K562 (cell line): Measurements from ENCODE around the gene MTFR2. TPM values are rescaled to one million over a fixed set of nuclear protein-coding genes. Genes with fewer than 3 reads are reported as not detected.

Experiments used
- DIDO1 ChIP-seq: fragments of 450-650 bp; IDR thresholded peaks from 2 replicates; pipeline ENCODE4 v1.6.1; 2016; ENCODE audit warnings: low read depth, missing biosample characterization, missing genetic modification characterization
- HDAC3 ChIP-seq: fragments of 450-650 bp; IDR thresholded peaks from 2 replicates; pipeline ENCODE4 v1.6.1; 2018; ENCODE audit warnings: borderline replicate concordance, mild to moderate bottlenecking, moderate library complexity; ENCODE audit not compliant: partially characterized antibody
- HMBOX1 ChIP-seq: sonication (generic); IDR thresholded peaks from 2 replicates; pipeline ENCODE4 v1.6.1; 2016
- HMG20B ChIP-seq: fragments of 250-450 bp; sonication (Bioruptor Pico); IDR thresholded peaks from 2 replicates; pipeline ENCODE4 v1.5.0; 2021; ENCODE audit warnings: mild to moderate bottlenecking
- HNRNPLL ChIP-seq: fragments of 200-400 bp; formaldehyde crosslinking; IDR thresholded peaks from 2 replicates; pipeline ENCODE4 v1.6.1; 2017; ENCODE audit warnings: low read length, low read depth, mild to moderate bottlenecking; ENCODE audit not compliant: poor library complexity, severe bottlenecking
- MAX ChIP-seq: sonication (generic); formaldehyde crosslinking; IDR thresholded peaks from 2 replicates; pipeline ENCODE4 v1.9.0; 2022; ENCODE audit warnings: mild to moderate bottlenecking, missing genetic modification reagents
- MECOM ChIP-seq: fragments of 250-450 bp; sonication (Bioruptor Pico); IDR thresholded peaks from 2 replicates; pipeline ENCODE4 v1.8.0; 2022; ENCODE audit warnings: inconsistent platforms
- NFIX ChIP-seq: fragments of 250-450 bp; sonication (Bioruptor Pico); IDR thresholded peaks from 2 replicates; pipeline ENCODE4 v1.4.0; 2020; ENCODE audit warnings: low read depth, mild to moderate bottlenecking, moderate library complexity
- PHB ChIP-seq: fragments of 250-450 bp; sonication (Bioruptor Pico); IDR thresholded peaks from 2 replicates; pipeline ENCODE4 v1.5.0; 2021
- PTRF ChIP-seq: fragments of 450-650 bp; IDR thresholded peaks from 2 replicates; pipeline ENCODE4 v1.6.1; 2016; ENCODE audit warnings: mild to moderate bottlenecking, missing genetic modification characterization, missing compliant biosample characterization
- SNRNP70 ChIP-seq: fragments of 200-400 bp; formaldehyde crosslinking; optimal IDR thresholded peaks from 2 replicates; pipeline ENCODE3; 2017; ENCODE audit warnings: low read depth, low read length
- SRSF7 ChIP-seq: fragments of 200-400 bp; formaldehyde crosslinking; optimal IDR thresholded peaks from 2 replicates; pipeline ENCODE3; 2017; ENCODE audit warnings: mild to moderate bottlenecking, low read depth, low read length
- ZNF23 ChIP-seq: fragments of 250-450 bp; sonication (Bioruptor Pico); IDR thresholded peaks from 2 replicates; pipeline ENCODE4 v1.4.0; 2020; ENCODE audit warnings: mild to moderate bottlenecking
- ZNF407 ChIP-seq: fragments of 450-650 bp; IDR thresholded peaks from 2 replicates; pipeline ENCODE4 v1.6.1; 2016; ENCODE audit warnings: low read depth
- ZNF449 ChIP-seq: fragments of 250-450 bp; sonication (Bioruptor Pico); IDR thresholded peaks from 2 replicates; pipeline ENCODE4 v1.8.0; 2022; ENCODE audit warnings: moderate library complexity, mild to moderate bottlenecking, inconsistent platforms
- ZNF551 ChIP-seq: fragments of 250-450 bp; sonication (Bioruptor Pico); IDR thresholded peaks from 2 replicates; pipeline ENCODE4 v1.5.0; 2021; ENCODE audit warnings: mild to moderate bottlenecking, moderate library complexity
- ZNF707 ChIP-seq: fragments of 250-450 bp; sonication (Bioruptor Pico); conservative IDR thresholded peaks from 2 replicates; pipeline ENCODE4 v1.8.0; 2022; ENCODE audit warnings: inconsistent platforms, mild to moderate bottlenecking, moderate library complexity
- ZNF76 ChIP-seq: fragments of 250-450 bp; sonication (Bioruptor Pico); IDR thresholded peaks from 2 replicates; pipeline ENCODE4 v1.4.0; 2020; ENCODE audit warnings: mild to moderate bottlenecking, moderate library complexity, borderline replicate concordance
- polyA plus RNA-seq, 8 experiments: library from polyadenylated mRNA; depleted of rRNA in 4 of 8; stranded (reverse) in 5 of 8; unstranded in 3 of 8; fragments of >200 nt; fragmentation: Nextera tagmentation in 2 of 8; fragmentation: Illumina TruSeq in 1 of 8; extraction: Ambion mirVana in 2 of 8; extraction: Trizol in 1 of 8; gene quantifications; 2 replicates each; pipeline versions ENCODE4 v1.2.1 to v1.2.3, GENCODE V29; 2011 to 2014; ENCODE audit warnings: inconsistent platforms in 1 of 8, missing spikeins in 1 of 8
- total RNA-seq, 7 experiments: library from RNA; depleted of rRNA in 6 of 7; stranded (reverse); fragments of >200 nt in 6 of 7; fragmentation: Illumina TruSeq in 2 of 7; extraction: Trizol in 2 of 7; gene quantifications; 2 replicates each; pipeline versions ENCODE4 v1.2.1 to v1.2.3, GENCODE V29; 2011 to 2021; ENCODE audit warnings: low replicate concordance in 1 of 7

The MTFR2 gene
- total and polyA plus RNA-seq, 9 of the 15 experiments (the other 6 are each of a cell fraction or from before 2014, with no cell fraction given) = 10.1 to 63.3 (median 45.9) TPM

GRCh38 chr6:136288566-136289326 is 38.6 kb upstream of the MTFR2 start (continued):
- TF ChIP-seq MAX (CRISPR knock-in tag) (no peak), PTRF (tag) (no peak), SNRNP70 (no peak), DIDO1 (tag) (no peak), NFIX (CRISPR knock-in tag) (no peak), MECOM (no peak), ZNF23 (no peak), HDAC3 (no peak), HMBOX1 (peak; percentile 64; the same call in 1 of the 2 replicates), ZNF551 (CRISPR knock-in tag) (no peak), HMG20B (no peak), HNRNPLL (no peak), ZNF407 (no peak), ZNF449 (CRISPR knock-in tag) (no peak), ZNF76 (CRISPR knock-in tag) (no peak), PHB (no peak), ZNF707 (CRISPR knock-in tag) (no peak), SRSF7 (no peak)
